Measurements from ENCODE around the gene KDM4C. TPM values are rescaled to one million over a fixed set of nuclear protein-coding genes. Genes with fewer than 3 reads are reported as not detected.

Gene KDM4C
- total RNA-seq, 2 donors from 2014 or later: 12.8 to 31.5 TPM

- WGBS, 2 experiments (ENCODE audit: insufficient coverage in 1 of 2, insufficient read length in 1 of 2): 97% methylated on average over 1 of the region's 1 CpG; no CpG with 5 or more reads in 1 of the 2 experiments
- Mint-ChIP-seq H3K27me3 (ENCODE audit: insufficient read depth) (no peaks in the 10 kb centered on the region), H3K36me3 (ENCODE audit: low read depth) (peaks cover 4% of the 10 kb centered on the region), H3K27ac (no peak overlapping the region), H3K4me3 (no peak overlapping the region), H3K4me1 (peaks cover 18% of the 10 kb centered on the region), H3K9me3 (no peaks in the 10 kb centered on the region)
- TF ChIP-seq CTCF (conservative IDR thresholded peaks at IDR 0.05): no peak
- no peak overlapping the region for H3K9ac ChIP-seq (ENCODE audit: extremely low read depth, low read length, poor library complexity, severe bottlenecking)
- H3K4me1 ChIP-seq (ENCODE audit: control insufficient read depth, insufficient read depth, low read length): no peaks in the 10 kb centered on the region
- no peaks in the 10 kb centered on the region for H3K9me3 ChIP-seq (ENCODE audit: control insufficient read depth, low read length)
- no peak overlapping the region for H3K4me3 ChIP-seq (ENCODE audit: low read length)
- no peaks in the 10 kb centered on the region for H3K36me3 ChIP-seq (ENCODE audit: control insufficient read depth, insufficient read depth, low read length)
- no peaks in the 10 kb centered on the region for H3K27me3 ChIP-seq (ENCODE audit: control insufficient read depth, insufficient read depth, low read length, poor library complexity, severe bottlenecking)
- DNase-seq: no peak
- no peak overlapping the region for H3K27ac ChIP-seq (ENCODE audit: low read depth, low read length)
These were observed 363.9 kb downstream of the KDM4C start for GRCh38 chr9:7121664-7122063.

- no peaks in the 10 kb centered on the region for H3K27me3 Mint-ChIP-seq (ENCODE audit: insufficient read depth)
- no peak for DNase-seq
- no peaks in the 10 kb centered on the region for H3K9me3 ChIP-seq (ENCODE audit: control insufficient read depth, low read length)
- no peak overlapping the region for H3K27ac ChIP-seq (ENCODE audit: low read depth, low read length)
- no peak overlapping the region for H3K4me3 ChIP-seq (ENCODE audit: low read length)
- peaks cover 16% of the 10 kb centered on the region for H3K4me1 Mint-ChIP-seq
- H3K36me3 ChIP-seq (ENCODE audit: control insufficient read depth, insufficient read depth, low read length): peaks cover under 1% of the 10 kb centered on the region
- WGBS, 2 experiments (ENCODE audit: insufficient coverage in 1 of 2, insufficient read length in 1 of 2): 80 to 92% methylated on average over 1 to 4 of the region's 4 CpGs
- peaks cover 6% of the 10 kb centered on the region for H3K36me3 Mint-ChIP-seq (ENCODE audit: low read depth)
- no peak overlapping the region for H3K27ac Mint-ChIP-seq
- H3K4me1 ChIP-seq (ENCODE audit: control insufficient read depth, insufficient read depth, low read length): no peaks in the 10 kb centered on the region
- H3K9me3 Mint-ChIP-seq: no peaks in the 10 kb centered on the region
- no peak overlapping the region for H3K9ac ChIP-seq (ENCODE audit: extremely low read depth, low read length, poor library complexity, severe bottlenecking)
- no peaks in the 10 kb centered on the region for H3K27me3 ChIP-seq (ENCODE audit: control insufficient read depth, insufficient read depth, low read length, poor library complexity, severe bottlenecking)
- H3K4me3 Mint-ChIP-seq: no peak overlapping the region
- TF ChIP-seq CTCF (conservative IDR thresholded peaks at IDR 0.05): no peak
These were observed 366.0 kb downstream of the KDM4C start for GRCh38 chr9:7123743-7124142.

- H3K4me3 Mint-ChIP-seq: no peak overlapping the region
- no peak overlapping the region for H3K27ac Mint-ChIP-seq
- Histone ChIP-seq H3K36me3 (ENCODE audit: control insufficient read depth, insufficient read depth, low read length) (peaks cover 7% of the 10 kb centered on the region), H3K27ac (ENCODE audit: low read depth, low read length) (no peak overlapping the region), H3K9ac (ENCODE audit: extremely low read depth, low read length, poor library complexity, severe bottlenecking) (no peak overlapping the region), H3K4me1 (ENCODE audit: control insufficient read depth, insufficient read depth, low read length) (no peaks in the 10 kb centered on the region), H3K4me3 (ENCODE audit: low read length) (no peak overlapping the region), H3K9me3 (ENCODE audit: control insufficient read depth, low read length) (no peaks in the 10 kb centered on the region), H3K27me3 (ENCODE audit: control insufficient read depth, insufficient read depth, low read length, poor library complexity, severe bottlenecking) (no peaks in the 10 kb centered on the region)
- DNase-seq: no peak
- TF ChIP-seq CTCF (conservative IDR thresholded peaks at IDR 0.05): no peak
- 92 to 94% methylated on average over 2 of the region's 2 CpGs for WGBS, 2 experiments (ENCODE audit: insufficient coverage in 1 of 2, insufficient read length in 1 of 2)
- H3K27me3 Mint-ChIP-seq (ENCODE audit: insufficient read depth): no peaks in the 10 kb centered on the region
- no peaks in the 10 kb centered on the region for H3K9me3 Mint-ChIP-seq
- peaks cover 18% of the 10 kb centered on the region for H3K4me1 Mint-ChIP-seq
- peaks cover 11% of the 10 kb centered on the region for H3K36me3 Mint-ChIP-seq (ENCODE audit: low read depth)
These were observed 367.5 kb downstream of the KDM4C start for GRCh38 chr9:7125231-7125630.

Data from endodermal cell (in vitro differentiated cells).